A549 (cell line): ENCODE measurements around the gene MED27.

Source experiments
- CTCF ChIP-seq: fragments of >200 bp; sonication (Bioruptor Twin); formaldehyde crosslinking; IDR thresholded peaks from 3 replicates; pipeline ENCODE4 v1.5.1; 2016
- ELK1 ChIP-seq: fragments of 150-350 bp; IDR thresholded peaks from 2 replicates; pipeline ENCODE4 v1.6.1; 2014; ENCODE audit warnings: low read depth, mild to moderate bottlenecking, low read length
- KDM1A ChIP-seq: fragments of 200-600 bp; sonication (generic); IDR thresholded peaks from 2 replicates; pipeline ENCODE4 v1.6.1; 2016; ENCODE audit warnings: low read depth, mild to moderate bottlenecking
- MAZ ChIP-seq: fragments of 150-350 bp; IDR thresholded peaks from 2 replicates; pipeline ENCODE4 v1.6.1; 2014; ENCODE audit warnings: antibody characterized with exemption, low read depth, low read length, borderline replicate concordance
- MYC ChIP-seq: IDR thresholded peaks from 2 replicates; pipeline ENCODE4 v1.6.1; 2012; ENCODE audit warnings: mild to moderate bottlenecking, inconsistent platforms, low read length, improper control_type of control experiment, borderline replicate concordance
- POLR2A ChIP-seq: IDR thresholded peaks from 2 replicates; pipeline ENCODE4 v1.6.1; 2012; ENCODE audit warnings: mild to moderate bottlenecking, low read length
- RAD21 ChIP-seq, 2 experiments: fragments of >200 bp in 1 of 2; sonication (Bioruptor Twin) in 1 of 2; formaldehyde crosslinking in 1 of 2; IDR thresholded peaks in 1 of 2; conservative IDR thresholded peaks in 1 of 2; 2 replicates in 1 of 2; 3 replicates in 1 of 2; pipeline ENCODE4 v1.6.1; 2012 to 2018; ENCODE audit warnings: inconsistent platforms in 1 of 2
- REST ChIP-seq: fragments of 200-600 bp; sonication (generic); IDR thresholded peaks from 2 replicates; pipeline ENCODE4 v1.6.1; 2016; ENCODE audit warnings: antibody characterized with exemption, mild to moderate bottlenecking, moderate library complexity
- RFX5 ChIP-seq: fragments of 450-650 bp; IDR thresholded peaks from 2 replicates; pipeline ENCODE4 v1.7.1; 2014; ENCODE audit warnings: antibody characterized with exemption, mild to moderate bottlenecking, moderate library complexity
- RNF2 ChIP-seq: fragments of 200-600 bp; sonication (generic); IDR thresholded peaks from 2 replicates; pipeline ENCODE4 v1.6.1; 2016; ENCODE audit warnings: low read depth, mild to moderate bottlenecking, antibody characterized with exemption, moderate library complexity, borderline replicate concordance
- SMC3 ChIP-seq: fragments of >200 bp; sonication (Bioruptor Twin); formaldehyde crosslinking; IDR thresholded peaks from 3 replicates; pipeline ENCODE4 v1.6.1; 2018; ENCODE audit warnings: inconsistent platforms

GRCh38 chr9:131965841-131966240 lies 113.8 kb downstream of the MED27 start:
- TF ChIP-seq CTCF = no peak
- no peak for TF ChIP-seq RFX5
- TF ChIP-seq POLR2A = no peak
- TF ChIP-seq KDM1A = no peak
- TF ChIP-seq SMC3 = no peak
- TF ChIP-seq MYC = no peak
- TF ChIP-seq REST = no peak
- TF ChIP-seq RAD21 (conservative IDR thresholded peaks at IDR 0.05 in 1 of 2, IDR thresholded peaks at IDR 0.05 in 1 of 2) = no peak
- TF ChIP-seq ELK1 = no peak
- no peak for TF ChIP-seq MAZ
- TF ChIP-seq RNF2 = no peak
